HepG2 (cell line): Measurements from ENCODE around the gene ADH4. TPM values are rescaled to one million over a fixed set of nuclear protein-coding genes. Genes with fewer than 3 reads are reported as not detected.

ENCODE experiments used
- ATAC-seq: fragments of 200-7000 bp; cut with Tn5 transposase; 3 replicates; pipeline ENCODE4 v1.9.1; 2020; ENCODE audit warnings: mild to moderate bottlenecking, moderate library complexity
- BruUV-seq: library from RNA; stranded (reverse); fragments of 400-500 nt; replicated peaks from 2 replicates; lab custom pipeline; 2021; lab: Mats Ljungman, UMichigan
- CTCF ChIA-PET: fragments of 300-600 bp; formaldehyde crosslinking; extraction: SDS; loops from one replicate; lab custom pipeline; 2021; ENCODE audit warnings: low total read pairs, inconsistent platforms, low intra/inter-chr PET ratio; lab: Yijun Ruan, JAX
- POLR2A ChIA-PET: fragments of 350-600 bp; sonication (Branson Sonifier 250); formaldehyde crosslinking; loops from one replicate; lab custom pipeline; 2020; ENCODE audit warnings: antibody characterized with exemption, inconsistent platforms; lab: Yijun Ruan, JAX
- DNase-seq: peaks from one replicate; pipeline ENCODE4 v3.0.0-alpha.2; 2015; ENCODE audit warnings: low spot score
- FAIRE-seq: peaks from 3 replicates; lab custom pipeline; 2011; peaks lifted over from hg19 to GRCh38; lab: Jason Lieb, UNC
- H2AFZ ChIP-seq: one replicate; pipeline ENCODE4 v1.6.1; 2011; ENCODE audit warnings: low read length, inconsistent platforms
- H3K27ac ChIP-seq: fragments of 300-600 bp; 3 replicates; pipeline ENCODE4 v1.8.0; 2011; ENCODE audit warnings: mixed run types, mild to moderate bottlenecking, mixed read lengths, low read length, inconsistent platforms; ENCODE audit not compliant: insufficient read depth; ENCODE audit errors: extremely low read length
- H3K27me3 ChIP-seq, 2 experiments: fragments of 200-600 bp in 1 of 2; 2 replicates in 1 of 2; 3 replicates in 1 of 2; pipeline versions ENCODE4 v1.6.0 to v1.8.0; 2011; ENCODE audit warnings: low read length in 2 of 2, mild to moderate bottlenecking in 2 of 2, moderate library complexity in 2 of 2, inconsistent platforms in 1 of 2; ENCODE audit not compliant: insufficient read depth in 2 of 2, control insufficient read depth in 1 of 2
- H3K36me3 ChIP-seq, 2 experiments: fragments of 200-600 bp in 1 of 2; replicated peaks in 1 of 2; 2 replicates in 1 of 2; 3 replicates in 1 of 2; pipeline versions ENCODE4 v1.5.1 to v1.8.0; 2011; ENCODE audit warnings: low read length in 2 of 2, inconsistent platforms in 1 of 2; ENCODE audit not compliant: insufficient read depth in 2 of 2, control insufficient read depth in 1 of 2
- H3K4me1 ChIP-seq: 2 replicates; pipeline ENCODE4 v1.5.1; 2012; ENCODE audit warnings: low read length, inconsistent platforms; ENCODE audit not compliant: insufficient read depth
- H3K4me2 ChIP-seq: 2 replicates; pipeline ENCODE4 v1.6.0; 2011; ENCODE audit warnings: low read depth, low read length, inconsistent platforms
- H3K4me3 ChIP-seq, 3 experiments: fragments of 200-600 bp in 1 of 3; sonication (generic), shearing (Covaris generic) in 1 of 3; replicated peaks in 1 of 3; 2 replicates each; pipeline ENCODE4 v1.5.1; 2011 to 2016; ENCODE audit warnings: low read length in 3 of 3, inconsistent platforms in 2 of 3, low read depth in 2 of 3, mild to moderate bottlenecking in 2 of 3, control low read depth in 1 of 3, mixed read lengths in 1 of 3; ENCODE audit not compliant: insufficient read depth in 1 of 3
- H3K79me2 ChIP-seq: one replicate; pipeline ENCODE4 v1.6.1; 2011; ENCODE audit warnings: low read length, inconsistent platforms; ENCODE audit not compliant: insufficient read depth
- H3K9ac ChIP-seq: 2 replicates; pipeline ENCODE4 v1.6.0; 2011; ENCODE audit warnings: mild to moderate bottlenecking, low read depth, low read length, inconsistent platforms; ENCODE audit not compliant: insufficient read depth
- H3K9me3 ChIP-seq: 2 replicates; pipeline ENCODE4 v1.5.1; 2012; ENCODE audit warnings: mild to moderate bottlenecking, low read length
- H4K20me1 ChIP-seq: 2 replicates; pipeline ENCODE4 v1.6.0; 2011; ENCODE audit warnings: inconsistent platforms, mild to moderate bottlenecking, low read length, moderate library complexity; ENCODE audit not compliant: insufficient read depth
- E2F2 ChIP-seq: sonication (generic); formaldehyde crosslinking; IDR thresholded peaks from 2 replicates; pipeline ENCODE4 v1.4.0; 2020; ENCODE audit warnings: missing genetic modification reagents, borderline replicate concordance
- MAZ ChIP-seq, 2 experiments: sonication (generic) in 1 of 2; formaldehyde crosslinking in 1 of 2; IDR thresholded peaks; 2 replicates each; pipeline versions ENCODE4 v1.5.0 to v1.6.1; 2012 to 2020; ENCODE audit warnings: low read depth in 2 of 2, mild to moderate bottlenecking in 2 of 2, borderline replicate concordance in 1 of 2, improper control_type of control experiment in 1 of 2, low read length in 1 of 2, missing genetic modification reagents in 1 of 2, moderate library complexity in 1 of 2
- NR3C1 ChIP-seq: sonication (generic); formaldehyde crosslinking; IDR thresholded peaks from 2 replicates; pipeline ENCODE4 v1.4.0; 2020; ENCODE audit warnings: missing genetic modification reagents
- TBL1XR1 ChIP-seq: fragments of 150-350 bp; IDR thresholded peaks from 2 replicates; pipeline ENCODE4 v1.6.1; 2014; ENCODE audit warnings: borderline replicate concordance, low read length; ENCODE audit not compliant: partially characterized antibody
- ZBTB1 ChIP-seq: sonication (generic); formaldehyde crosslinking; IDR thresholded peaks from 2 replicates; pipeline ENCODE4 v1.4.0; 2020; ENCODE audit warnings: missing genetic modification reagents, borderline replicate concordance
- ZNF260 ChIP-seq: sonication (generic); formaldehyde crosslinking; IDR thresholded peaks from 2 replicates; pipeline ENCODE4 v1.4.0; 2020; ENCODE audit warnings: missing genetic modification reagents, low read depth, mild to moderate bottlenecking, borderline replicate concordance
- ZNF343 ChIP-seq: sonication (generic); formaldehyde crosslinking; IDR thresholded peaks from 2 replicates; pipeline ENCODE4 v1.4.0; 2020; ENCODE audit warnings: mild to moderate bottlenecking, missing genetic modification reagents
- ZNF557 ChIP-seq: sonication (generic); formaldehyde crosslinking; IDR thresholded peaks from 2 replicates; pipeline ENCODE4 v1.4.0; 2020; ENCODE audit warnings: missing genetic modification reagents
- ZNF724P ChIP-seq: sonication (generic); formaldehyde crosslinking; IDR thresholded peaks from 2 replicates; pipeline ENCODE4 v1.8.0; 2022; ENCODE audit warnings: missing genetic modification reagents, borderline replicate concordance
- WGBS: methylation state at CpG from one replicate; pipeline ENCODE4 v1.1.6; 2017; ENCODE audit warnings: low lambda C conversion rate; 5-methylcytosine and 5-hydroxymethylcytosine counted together
- in situ Hi-C: cut with HindIII; loops from 2 replicates; pipeline ENCODE4 v1.10.0; 2017; ENCODE audit warnings: low pct_unique_long_range_greater_than_20kb; ENCODE audit not compliant: extremely low pct_ligation_motif_present
- intact Hi-C: fragments of 100-400 bp; cut with micrococcal nuclease; formaldehyde crosslinking; loops from one replicate; pipeline ENCODE4 v1.10.0; 2022; ENCODE audit not compliant: unreplicated experiment
- polyA plus RNA-seq, 8 experiments: library from polyadenylated mRNA; depleted of rRNA in 3 of 8; stranded (reverse) in 7 of 8; unstranded in 1 of 8; fragments of >200 nt; fragmentation: Illumina TruSeq in 4 of 8; extraction: Trizol in 4 of 8; gene quantifications; 2 replicates each; pipeline versions ENCODE4 v1.2.1 to v1.2.3, GENCODE V29; 2011 to 2016; ENCODE audit warnings: low read depth in 4 of 8, missing spikeins in 1 of 8, mixed read lengths in 1 of 8; ENCODE audit not compliant: insufficient read depth in 1 of 8
- total RNA-seq, 5 experiments: library from RNA; depleted of rRNA; stranded (reverse); fragments of >200 nt; fragmentation: Illumina TruSeq; extraction: Trizol; gene quantifications; 2 replicates each; pipeline ENCODE4 v1.2.3, GENCODE V29; 2016; ENCODE audit warnings: low read depth in 1 of 5

Gene ADH4
- total and polyA plus RNA-seq, 2 of the 13 experiments (the other 11 are each of a cell fraction or from before 2014, with no cell fraction given) = 24.3 to 31.1 TPM

- no peak for ATAC-seq
- Histone ChIP-seq H3K79me2 (no peaks in the 10 kb centered on the region), H3K36me3 (no peaks in the 10 kb centered on the region), H3K9me3 (no peaks in the 10 kb centered on the region), H4K20me1 (no peaks in the 10 kb centered on the region), H3K4me2 (no peak overlapping the region), H2AFZ (no peak overlapping the region), H3K27ac (no peak overlapping the region), H3K27me3 (no peaks in the 10 kb centered on the region), H3K9ac (no peak overlapping the region), H3K4me3 (no peak overlapping the region), H3K4me1 (no peaks in the 10 kb centered on the region)
- BruUV-seq = no TSS peak
- TF ChIP-seq ZNF724P (CRISPR knock-in tag) (no peak), NR3C1 (CRISPR knock-in tag) (no peak), ZBTB1 (no peak), ZNF557 (CRISPR knock-in tag) (no peak)
- CTCF ChIA-PET = no interaction called here
- DNase-seq = no peak
- FAIRE-seq = no peak
- POLR2A ChIA-PET = no interaction called here
- WGBS = 82% methylated on average over 1 of the region's 1 CpG
- intact Hi-C loops (no loop called here), in situ Hi-C loops (no loop called here)
Measured at GRCh38 chr4:99104153-99104552, 39.9 kb downstream of the ADH4 start.

- in situ Hi-C loops (no loop called here), intact Hi-C loops (no loop called here)
- no peak overlapping the region for H3K9ac ChIP-seq
- no peaks in the 10 kb centered on the region for H3K27me3 ChIP-seq
- ATAC-seq (no peak), DNase-seq (no peak), FAIRE-seq (no peak)
- no peak overlapping the region for H3K27ac ChIP-seq
- TF ChIP-seq ZNF343 (CRISPR knock-in tag) (no peak), E2F2 (CRISPR knock-in tag) (no peak), ZNF260 (CRISPR knock-in tag) (no peak), TBL1XR1 (no peak), MAZ (IDR thresholded peaks at IDR 0.05; ENCODE audit: borderline replicate concordance, low read depth, low read length) (no peak), MAZ (CRISPR knock-in tag; IDR thresholded peaks at IDR 0.05; ENCODE audit: low read depth) (no peak)
- CTCF ChIA-PET = no interaction called here
- BruUV-seq = no TSS peak
- no peaks in the 10 kb centered on the region for H3K4me1 ChIP-seq
- H3K4me3 ChIP-seq = no peak overlapping the region
- H3K36me3 ChIP-seq = no peaks in the 10 kb centered on the region
- no peaks in the 10 kb centered on the region for H3K9me3 ChIP-seq
- POLR2A ChIA-PET = interaction anchor here (1.2 kb wide), 1 partner anchor 40 kb away, joined by 3 read pairs; the partner anchor contains the start of gene ADH4
- H4K20me1 ChIP-seq = no peaks in the 10 kb centered on the region
- H3K4me2 ChIP-seq = no peak overlapping the region
- no peaks in the 10 kb centered on the region for H3K79me2 ChIP-seq
- no peak overlapping the region for H2AFZ ChIP-seq
Measured at GRCh38 chr4:99103166-99103565, 40.9 kb downstream of the ADH4 start.
